Measurements from ENCODE around the gene SLC30A5. TPM values are rescaled to one million over a fixed set of nuclear protein-coding genes. Genes with fewer than 3 reads are reported as not detected.

Gene SLC30A5
- total and polyA plus RNA-seq, 2 of the 13 experiments (the other 11 are each of a cell fraction or from before 2014, with no cell fraction given): 46.0 to 53.6 TPM

- no peak for TF ChIP-seq AHDC1 (CRISPR knock-in tag; IDR thresholded peaks at IDR 0.05; ENCODE audit: borderline replicate concordance)
- TF ChIP-seq HNF4A (CRISPR knock-in tag; IDR thresholded peaks at IDR 0.05): peak; percentile 37; the same call in 1 of the 2 replicates
- no peak for TF ChIP-seq GFI1 (CRISPR knock-in tag; IDR thresholded peaks at IDR 0.05; ENCODE audit: borderline replicate concordance)
- peak; percentile 51; the same call in 1 of the 2 replicates for TF ChIP-seq ATF3 (CRISPR knock-in tag; IDR thresholded peaks at IDR 0.05)
- TF ChIP-seq RARA (CRISPR knock-in tag; IDR thresholded peaks at IDR 0.05): 0 out of 2 replicates have a peak, but pooled peaks have one; percentile 33
- TF ChIP-seq ZNF878 (CRISPR knock-in tag; IDR thresholded peaks at IDR 0.05): no peak
- no peak for TF ChIP-seq HOXA3 (CRISPR knock-in tag; IDR thresholded peaks at IDR 0.05)
- no peak for TF ChIP-seq ZNF839 (CRISPR knock-in tag; IDR thresholded peaks at IDR 0.05; ENCODE audit: borderline replicate concordance)
- TF ChIP-seq TCF7 (IDR thresholded peaks at IDR 0.05; ENCODE audit: low read depth): no peak
- no peak for TF ChIP-seq HIVEP1 (CRISPR knock-in tag; IDR thresholded peaks at IDR 0.05)
- no peak for TF ChIP-seq ARNTL (CRISPR knock-in tag; IDR thresholded peaks at IDR 0.05)
Measured at GRCh38 chr5:69049151-69049550, 44.7 kb upstream of the SLC30A5 start (continued).
